Activated CD8-positive, alpha-beta T cell treated with anti-CD3 and anti-CD28 coated beads, Interleukin-2, amount 10 ng/mL, durations not matched to agents 7 days and 5 days (primary cell): ENCODE results near the gene FRMD1. TPM values are rescaled to one million over a fixed set of nuclear protein-coding genes. Genes with fewer than 3 reads are reported as not detected.

Source experiments
- ATAC-seq: fragments of 150-1000 bp; cut with Tn5 transposase; one replicate; pipeline ENCODE4 v1.10.0; 2021; ENCODE audit warnings: moderate library complexity
- CTCF ChIA-PET: fragments of 350-600 bp; sonication (Branson Sonifier 250); formaldehyde crosslinking; loops from one replicate; lab custom pipeline; 2021; ENCODE audit warnings: antibody characterized with exemption; lab: Charles Lee
- POLR2A ChIA-PET: fragments of 350-600 bp; sonication (Branson Sonifier 250); formaldehyde crosslinking; loops from one replicate; lab custom pipeline; 2021; ENCODE audit warnings: antibody characterized with exemption; lab: Charles Lee
- DNase-seq: peaks from one replicate; pipeline ENCODE4 v3.0.0-alpha.2; 2020
- H3K27ac Mint-ChIP-seq: one replicate; pipeline ENCODE4 v1.8.0; 2021; ENCODE audit warnings: mild to moderate bottlenecking, mixed read lengths
- H3K27me3 Mint-ChIP-seq: one replicate; pipeline ENCODE4 v1.8.0; 2021; ENCODE audit warnings: low read depth, mixed read lengths
- H3K36me3 Mint-ChIP-seq: one replicate; pipeline ENCODE4 v1.8.0; 2021; ENCODE audit warnings: low read depth, mixed read lengths
- H3K4me1 Mint-ChIP-seq: one replicate; pipeline ENCODE4 v1.8.0; 2021; ENCODE audit warnings: low read depth, mixed read lengths
- H3K4me3 Mint-ChIP-seq: one replicate; pipeline ENCODE4 v1.8.0; 2021; ENCODE audit warnings: mild to moderate bottlenecking, mixed read lengths
- H3K9me3 Mint-ChIP-seq: one replicate; pipeline ENCODE4 v1.8.0; 2022; ENCODE audit warnings: mixed read lengths; ENCODE audit not compliant: insufficient read depth
- total RNA-seq, 2 experiments: library from RNA; stranded (reverse); gene quantifications; one replicate each; pipeline ENCODE4 v1.2.3, GENCODE V29; 2021

Gene FRMD1
- total RNA-seq, 2 experiments from 2014 or later = not detected

DNA sequence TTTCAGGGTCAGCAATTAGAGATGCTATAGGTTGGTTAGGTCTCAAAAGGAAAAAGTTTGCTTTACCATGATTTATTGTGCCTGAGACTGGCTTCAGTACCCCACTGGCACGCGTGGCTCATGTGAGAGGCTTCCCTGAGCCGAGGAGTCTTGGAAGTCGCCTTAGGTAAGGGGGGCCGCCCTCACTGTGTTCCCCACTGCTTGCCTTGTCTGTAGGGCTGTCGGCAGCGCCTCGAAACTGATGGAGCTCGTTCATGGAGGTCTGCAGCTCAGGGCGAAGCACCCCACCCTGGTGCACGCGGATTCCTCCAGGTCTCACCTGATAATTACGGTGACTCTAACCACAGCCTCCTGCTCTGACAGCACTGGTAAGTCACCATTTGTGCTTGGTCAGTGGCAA is 39.2 kb downstream of the FRMD1 start:
- Mint-ChIP-seq H3K4me3 (no peak overlapping the region), H3K27ac (no peak overlapping the region)
- POLR2A ChIA-PET = no interaction called here

GRCh38 chr6:168039301-168039700 is 39.7 kb downstream of the FRMD1 start:
- ChIA-PET CTCF (no interaction called here), POLR2A (no interaction called here)
- Mint-ChIP-seq H3K27me3 (peaks cover 7% of the 10 kb centered on the region), H3K4me3 (no peak overlapping the region), H3K9me3 (peaks cover 17% of the 10 kb centered on the region), H3K27ac (no peak overlapping the region), H3K4me1 (no peaks in the 10 kb centered on the region), H3K36me3 (no peaks in the 10 kb centered on the region)
- ATAC-seq = no peak
- no peak for DNase-seq

More for the DNA sequence above, 39.2 kb downstream of the FRMD1 start:
- no peaks in the 10 kb centered on the region for H3K36me3 Mint-ChIP-seq
- ATAC-seq (no peak), DNase-seq (no peak)
- H3K27me3 Mint-ChIP-seq = peaks cover 7% of the 10 kb centered on the region
- CTCF ChIA-PET = no interaction called here
- no peaks in the 10 kb centered on the region for H3K4me1 Mint-ChIP-seq
- H3K9me3 Mint-ChIP-seq = peaks cover 17% of the 10 kb centered on the region

DNA sequence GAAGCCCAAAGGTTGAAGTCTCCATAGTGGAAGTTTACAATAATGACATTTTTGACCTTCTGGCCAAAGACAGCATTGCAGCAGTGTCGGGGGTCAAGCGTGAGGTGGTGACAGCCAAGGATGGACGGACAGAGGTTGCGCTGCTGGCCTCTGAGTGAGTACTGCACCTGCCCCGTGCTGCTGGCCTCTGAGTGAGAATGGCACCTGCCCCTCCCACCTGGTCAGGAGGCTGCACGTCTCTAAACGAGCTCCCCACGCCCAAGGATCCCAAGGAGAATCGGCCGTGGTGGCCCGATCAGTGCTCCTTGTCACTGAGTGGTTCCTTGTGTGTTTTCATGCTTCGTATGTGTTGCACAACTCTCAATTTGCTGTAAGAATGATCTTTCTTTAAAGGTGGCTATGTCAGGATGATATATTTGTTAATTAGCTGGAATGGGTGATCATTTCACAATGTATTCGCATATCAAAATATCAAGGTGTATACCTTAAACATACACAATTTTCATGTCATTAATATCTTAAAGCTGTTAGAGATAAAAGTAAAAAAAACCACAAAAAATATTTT is 40.4 kb downstream of the FRMD1 start:
- Mint-ChIP-seq H3K27me3 (peaks cover 9% of the 10 kb centered on the region), H3K9me3 (peaks cover 17% of the 10 kb centered on the region), H3K27ac (no peak overlapping the region), H3K36me3 (no peaks in the 10 kb centered on the region), H3K4me1 (no peaks in the 10 kb centered on the region), H3K4me3 (no peak overlapping the region)
- ChIA-PET POLR2A (no interaction called here), CTCF (no interaction called here)
- ATAC-seq (no peak), DNase-seq (no peak)

DNA sequence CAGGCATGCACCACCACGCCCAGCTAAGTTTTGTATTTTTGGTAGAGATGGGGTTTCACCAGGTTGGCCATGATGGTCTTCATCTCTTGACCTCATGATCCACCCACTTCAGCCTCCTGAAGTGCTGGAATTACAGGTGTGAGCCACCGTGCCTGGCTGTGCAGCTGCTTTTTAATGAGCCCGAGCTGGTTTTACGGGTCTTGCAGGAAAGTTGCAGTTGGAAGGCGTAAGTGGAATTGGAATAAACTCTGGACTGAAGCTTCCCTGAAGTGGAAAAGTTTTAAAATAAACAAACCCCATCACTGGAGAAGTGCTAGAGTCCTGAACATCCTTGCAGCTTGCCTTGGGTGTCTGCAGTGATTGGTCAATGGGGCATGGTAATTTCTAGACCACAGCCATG is 41.2 kb downstream of the FRMD1 start:
- H3K4me1 Mint-ChIP-seq = no peaks in the 10 kb centered on the region
- POLR2A ChIA-PET = no interaction called here
- no peak overlapping the region for H3K4me3 Mint-ChIP-seq
- no peak overlapping the region for H3K27ac Mint-ChIP-seq
- CTCF ChIA-PET = no interaction called here
- ATAC-seq (no peak), DNase-seq (no peak)
- no peaks in the 10 kb centered on the region for H3K36me3 Mint-ChIP-seq
- H3K27me3 Mint-ChIP-seq = peaks cover 10% of the 10 kb centered on the region
- peaks cover 17% of the 10 kb centered on the region for H3K9me3 Mint-ChIP-seq

DNA sequence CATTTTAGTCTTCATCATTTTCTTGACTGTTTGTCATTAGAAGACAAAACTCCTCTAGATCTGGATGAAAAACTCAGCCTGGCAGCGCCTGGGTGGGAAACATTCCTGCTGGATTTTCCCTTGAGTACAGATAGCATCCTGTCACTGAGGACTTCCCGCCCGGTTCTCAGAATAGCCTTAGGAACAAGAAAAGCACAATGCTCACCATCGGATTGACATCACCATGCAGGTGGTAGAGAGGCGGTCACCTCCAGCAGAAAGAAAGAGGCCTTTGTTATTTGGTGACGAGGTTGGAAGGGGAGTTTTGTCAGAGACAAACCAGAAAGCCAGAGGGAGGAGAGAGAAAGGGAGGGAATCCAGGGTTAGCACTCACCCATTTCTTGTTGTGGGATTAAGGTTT is 41.8 kb downstream of the FRMD1 start:
- no peak for DNase-seq
- Mint-ChIP-seq H3K9me3 (peaks cover 17% of the 10 kb centered on the region), H3K27me3 (peaks cover 10% of the 10 kb centered on the region), H3K4me1 (no peaks in the 10 kb centered on the region), H3K27ac (no peak overlapping the region), H3K4me3 (no peak overlapping the region), H3K36me3 (no peaks in the 10 kb centered on the region)
- POLR2A ChIA-PET = no interaction called here
- CTCF ChIA-PET = no interaction called here
- no peak for ATAC-seq

DNA sequence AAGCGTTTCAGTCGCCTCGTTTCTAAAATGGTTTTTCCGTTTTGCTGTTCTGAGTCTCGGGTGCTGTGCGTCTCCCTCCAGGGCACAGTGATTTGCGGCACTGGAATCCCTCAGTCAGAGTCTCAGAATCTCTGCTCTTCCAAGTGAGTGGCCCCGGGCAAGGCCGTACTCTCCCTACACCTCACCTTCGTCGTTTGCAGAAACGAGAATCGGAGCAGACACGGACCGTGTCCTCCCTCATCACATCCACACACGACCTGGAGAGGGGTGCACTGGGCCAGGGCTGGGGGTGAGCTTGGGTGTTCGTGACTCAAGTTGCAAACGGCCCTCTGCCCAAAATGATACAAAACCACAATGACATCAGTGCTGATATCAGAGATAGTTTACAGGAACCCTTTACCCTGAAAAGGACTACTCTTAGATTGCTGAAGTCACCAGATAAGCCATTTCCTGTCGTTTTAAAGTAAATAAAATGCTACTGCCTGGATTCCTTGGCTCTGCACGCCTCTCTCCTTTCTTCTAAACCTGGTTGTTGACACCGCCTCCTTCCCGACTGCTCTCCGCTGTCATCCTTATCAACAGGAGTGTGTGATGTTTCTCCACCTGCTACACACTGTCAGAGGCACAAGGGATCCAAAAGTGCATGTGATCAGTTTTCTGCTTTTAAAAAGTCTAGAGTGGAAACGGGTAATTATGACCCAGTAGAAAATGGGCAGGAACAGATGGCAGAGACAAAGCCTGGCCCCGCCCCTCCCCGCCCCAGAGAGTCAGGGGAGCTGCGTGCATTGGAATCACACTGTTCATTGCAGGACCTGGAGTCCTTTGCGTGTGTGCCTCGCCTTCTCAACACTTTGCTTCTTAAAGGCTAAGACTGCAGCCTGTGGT is 43.1 kb downstream of the FRMD1 start:
- Mint-ChIP-seq H3K36me3 (no peaks in the 10 kb centered on the region), H3K4me1 (no peaks in the 10 kb centered on the region), H3K27ac (no peak overlapping the region), H3K27me3 (peaks cover 10% of the 10 kb centered on the region), H3K4me3 (no peak overlapping the region), H3K9me3 (peaks cover 17% of the 10 kb centered on the region)
- no peak for ATAC-seq
- ChIA-PET POLR2A (no interaction called here), CTCF (no interaction called here)
- DNase-seq = no peak

- no peak overlapping the region for H3K27ac Mint-ChIP-seq
- CTCF ChIA-PET = no interaction called here
- DNase-seq (no peak), ATAC-seq (no peak)
- H3K36me3 Mint-ChIP-seq = no peaks in the 10 kb centered on the region
- peaks cover 14% of the 10 kb centered on the region for H3K9me3 Mint-ChIP-seq
- no peaks in the 10 kb centered on the region for H3K4me1 Mint-ChIP-seq
- H3K4me3 Mint-ChIP-seq = no peak overlapping the region
- POLR2A ChIA-PET = no interaction called here
- H3K27me3 Mint-ChIP-seq = peaks cover 10% of the 10 kb centered on the region
Measured at GRCh38 chr6:168035098-168035660, 43.8 kb downstream of the FRMD1 start.

- peaks cover 10% of the 10 kb centered on the region for H3K27me3 Mint-ChIP-seq
- ChIA-PET POLR2A (no interaction called here), CTCF (no interaction called here)
- H3K4me1 Mint-ChIP-seq = no peaks in the 10 kb centered on the region
- DNase-seq (no peak), ATAC-seq (no peak)
- H3K9me3 Mint-ChIP-seq = peaks cover 10% of the 10 kb centered on the region
- no peak overlapping the region for H3K4me3 Mint-ChIP-seq
- no peaks in the 10 kb centered on the region for H3K36me3 Mint-ChIP-seq
- no peak overlapping the region for H3K27ac Mint-ChIP-seq
Measured at GRCh38 chr6:168034537-168034936, 44.5 kb downstream of the FRMD1 start.

DNA sequence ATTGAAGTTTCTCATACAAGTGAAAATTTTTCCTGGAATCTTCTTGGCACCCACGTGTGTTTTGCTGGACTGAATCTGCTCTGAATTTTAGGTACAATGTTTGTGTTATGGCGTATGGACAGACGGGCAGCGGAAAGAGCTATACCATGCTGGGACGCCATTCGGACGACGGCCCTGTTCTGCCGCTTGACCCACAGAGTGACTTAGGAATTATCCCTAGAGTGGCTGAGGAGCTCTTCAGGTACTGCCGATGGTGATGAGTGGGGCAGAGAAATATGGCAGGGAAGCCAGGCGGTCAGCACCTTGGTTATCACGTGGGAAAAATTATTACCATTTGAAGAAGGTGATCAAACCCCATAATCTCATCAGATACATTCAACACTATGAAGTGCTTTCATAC is 45.2 kb downstream of the FRMD1 start:
- H3K36me3 Mint-ChIP-seq = no peaks in the 10 kb centered on the region
- ATAC-seq = no peak
- CTCF ChIA-PET = no interaction called here
- H3K4me1 Mint-ChIP-seq = no peaks in the 10 kb centered on the region
- no peak overlapping the region for H3K4me3 Mint-ChIP-seq
- H3K27ac Mint-ChIP-seq = no peak overlapping the region
- H3K27me3 Mint-ChIP-seq = peaks cover 10% of the 10 kb centered on the region
- peaks cover 6% of the 10 kb centered on the region for H3K9me3 Mint-ChIP-seq
- no peak for DNase-seq
- POLR2A ChIA-PET = no interaction called here

DNA sequence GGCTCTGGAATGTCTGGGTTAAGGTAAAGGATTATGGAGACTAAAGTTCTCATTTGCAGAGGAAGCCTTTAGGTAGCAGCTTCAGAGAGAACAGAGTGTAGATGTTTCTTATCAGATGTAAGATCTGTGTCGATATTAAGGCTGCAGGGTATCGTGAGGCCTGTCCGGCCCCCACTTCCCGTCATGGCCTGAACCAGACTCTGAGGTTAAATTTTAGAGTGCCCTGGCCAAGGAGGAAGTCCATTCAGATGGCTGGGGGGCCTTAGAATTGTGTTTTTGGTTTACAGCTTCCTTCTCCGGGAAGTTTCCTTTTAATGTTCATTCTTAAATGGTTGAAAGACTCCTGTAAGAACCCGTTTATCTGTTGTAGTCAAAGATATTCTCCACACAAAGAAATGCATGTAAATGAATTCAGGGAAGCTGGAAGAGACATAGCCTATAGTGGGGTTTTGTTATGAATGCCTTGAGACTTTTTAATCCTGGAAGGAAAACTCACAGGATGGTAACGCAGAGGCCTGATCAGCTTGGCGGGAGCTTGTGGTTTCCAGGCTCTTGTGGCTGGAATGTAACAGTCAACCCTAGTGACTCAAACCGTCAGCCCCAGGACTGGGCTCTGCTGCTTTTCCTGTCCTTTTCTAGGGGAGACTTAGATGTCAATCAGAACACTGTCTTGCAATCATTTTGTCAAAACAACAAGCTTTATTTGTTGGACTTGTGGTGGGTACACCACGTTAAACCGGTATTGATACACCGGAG is 46.8 kb downstream of the FRMD1 start:
- ChIA-PET CTCF (no interaction called here), POLR2A (no interaction called here)
- ATAC-seq = no peak

GRCh38 chr6:168031411-168031971 is 47.5 kb downstream of the FRMD1 start:
- ChIA-PET POLR2A (no interaction called here), CTCF (no interaction called here)
- ATAC-seq (no peak), DNase-seq (no peak)
- Mint-ChIP-seq H3K9me3 (no peaks in the 10 kb centered on the region), H3K36me3 (no peaks in the 10 kb centered on the region), H3K4me1 (no peaks in the 10 kb centered on the region), H3K4me3 (no peak overlapping the region), H3K27ac (no peak overlapping the region), H3K27me3 (peaks cover 10% of the 10 kb centered on the region)

More for the DNA sequence above, 46.8 kb downstream of the FRMD1 start:
- DNase-seq = no peak
- Mint-ChIP-seq H3K27me3 (peaks cover 10% of the 10 kb centered on the region), H3K9me3 (no peaks in the 10 kb centered on the region), H3K36me3 (no peaks in the 10 kb centered on the region), H3K27ac (no peak overlapping the region), H3K4me1 (no peaks in the 10 kb centered on the region), H3K4me3 (no peak overlapping the region)
